OCI-LY3 (cell line): ENCODE data around the gene CDK11A.

Experiments used
- H2AFZ ChIP-seq: fragments of 200-600, 300-600 bp; shearing (Covaris generic); 2 replicates; pipeline ENCODE4 v1.6.0; 2014; ENCODE audit warnings: antibody characterized with exemption, low read depth, low read length
- H3K27ac ChIP-seq: fragments of 200-600, 300-600 bp; sonication (generic); 2 replicates; pipeline ENCODE4 v1.5.1; 2014; ENCODE audit warnings: mild to moderate bottlenecking, low read length, moderate library complexity, mixed read lengths
- H3K27me3 ChIP-seq: fragments of 200-600, 300-600 bp; sonication (generic); 2 replicates; pipeline ENCODE4 v1.6.1; 2014; ENCODE audit warnings: low read depth, low read length, mixed read lengths
- H3K36me3 ChIP-seq: fragments of 200-600, 300-600 bp; sonication (generic); replicated peaks from 2 replicates; pipeline ENCODE3; 2014; ENCODE audit warnings: low read depth, low read length, mixed read lengths
- H3K4me1 ChIP-seq: fragments of 300-600, 200-600 bp; sonication (generic); 2 replicates; pipeline ENCODE4 v1.6.1; 2014; ENCODE audit warnings: low read length, mixed read lengths
- H3K4me2 ChIP-seq: fragments of 200-600, 300-600 bp; sonication (generic); 2 replicates; pipeline ENCODE4 v1.6.1; 2014; ENCODE audit warnings: low read length, mixed read lengths
- H3K4me3 ChIP-seq: fragments of 300-600, 200-600 bp; sonication (generic); 2 replicates; pipeline ENCODE4 v1.5.1; 2014; ENCODE audit warnings: antibody characterized with exemption, mild to moderate bottlenecking, low read length, moderate library complexity
- H3K79me2 ChIP-seq: fragments of 300-600, 200-600 bp; shearing (Covaris generic); 2 replicates; pipeline ENCODE4 v1.6.1; 2014; ENCODE audit warnings: mild to moderate bottlenecking, low read length, mixed read lengths
- H3K9ac ChIP-seq: fragments of 300-600, 200-600 bp; shearing (Covaris generic); 2 replicates; pipeline ENCODE4 v1.6.0; 2014; ENCODE audit warnings: mild to moderate bottlenecking, low read length, moderate library complexity
- H3K9me3 ChIP-seq: fragments of 200-600, 300-600 bp; shearing (Covaris generic); 2 replicates; pipeline ENCODE4 v1.6.1; 2014; ENCODE audit warnings: low read length, mixed read lengths; ENCODE audit not compliant: insufficient read depth
- H4K20me1 ChIP-seq: fragments of 200-600, 300-600 bp; sonication (generic); 2 replicates; pipeline ENCODE4 v1.6.1; 2016; ENCODE audit warnings: low read length, mixed read lengths; ENCODE audit not compliant: insufficient read depth
- EZH2phosphoT487 ChIP-seq: fragments of 200-600 bp; shearing (Covaris generic); IDR thresholded peaks from 2 replicates; pipeline ENCODE4 v1.6.1; 2018; ENCODE audit warnings: antibody characterized with exemption, mixed run types, low read depth
- TF ChIP-seq, protein P1 (sequence below): fragments of 200-600, 300-600 bp; sonication (generic); IDR thresholded peaks from 2 replicates; pipeline ENCODE4 v1.5.1; 2014; ENCODE audit warnings: antibody characterized with exemption, low read length, low read depth

CDK11A gene

DNA sequence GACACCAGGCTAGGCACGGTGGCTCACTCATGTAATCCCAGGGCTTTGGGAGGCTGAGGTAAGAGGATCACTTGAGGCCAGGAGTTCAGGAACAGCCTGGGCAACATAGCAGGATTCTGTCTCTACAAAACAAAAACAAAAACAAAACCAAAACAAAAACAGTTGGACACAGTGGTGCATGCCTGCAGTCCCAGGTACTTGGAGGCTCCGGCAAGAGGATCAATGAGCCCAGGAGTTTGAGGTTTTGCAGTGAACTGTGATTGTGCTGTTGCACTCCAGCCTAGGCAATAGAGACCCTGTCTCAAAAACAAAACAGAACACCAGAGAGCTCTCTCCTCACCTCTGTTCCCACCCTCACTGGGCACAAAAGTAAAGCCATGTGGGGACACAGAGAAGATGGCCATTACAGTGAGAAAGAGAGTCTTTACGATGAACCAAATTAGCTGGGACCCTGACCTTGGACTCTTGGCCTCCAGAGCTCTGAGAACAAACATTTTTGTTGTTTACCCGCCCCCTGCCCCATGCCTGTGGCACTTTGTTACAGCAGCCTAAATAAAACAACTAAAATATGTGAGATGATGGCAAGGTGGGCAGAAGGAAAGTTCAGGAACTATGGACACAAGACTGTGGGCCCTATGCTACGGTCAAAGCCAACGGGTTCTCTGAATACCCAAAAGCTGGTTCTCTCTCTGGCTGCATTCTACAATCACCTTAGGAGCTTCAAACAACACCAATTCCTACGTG is 44.3 kb upstream of the CDK11A start:
- Histone ChIP-seq H4K20me1 (peaks cover 21% of the 10 kb centered on the region), H2AFZ (no peak overlapping the region), H3K9me3 (peaks cover 4% of the 10 kb centered on the region; the same call in 1 of the 2 replicates), H3K4me2 (no peak overlapping the region), H3K27ac (no peak overlapping the region), H3K36me3 (peaks cover 44% of the 10 kb centered on the region), H3K4me1 (no peaks in the 10 kb centered on the region), H3K9ac (no peak overlapping the region), H3K4me3 (no peak overlapping the region), H3K79me2 (peaks cover 99% of the 10 kb centered on the region), H3K27me3 (no peaks in the 10 kb centered on the region)
- TF ChIP-seq, protein P1, sequence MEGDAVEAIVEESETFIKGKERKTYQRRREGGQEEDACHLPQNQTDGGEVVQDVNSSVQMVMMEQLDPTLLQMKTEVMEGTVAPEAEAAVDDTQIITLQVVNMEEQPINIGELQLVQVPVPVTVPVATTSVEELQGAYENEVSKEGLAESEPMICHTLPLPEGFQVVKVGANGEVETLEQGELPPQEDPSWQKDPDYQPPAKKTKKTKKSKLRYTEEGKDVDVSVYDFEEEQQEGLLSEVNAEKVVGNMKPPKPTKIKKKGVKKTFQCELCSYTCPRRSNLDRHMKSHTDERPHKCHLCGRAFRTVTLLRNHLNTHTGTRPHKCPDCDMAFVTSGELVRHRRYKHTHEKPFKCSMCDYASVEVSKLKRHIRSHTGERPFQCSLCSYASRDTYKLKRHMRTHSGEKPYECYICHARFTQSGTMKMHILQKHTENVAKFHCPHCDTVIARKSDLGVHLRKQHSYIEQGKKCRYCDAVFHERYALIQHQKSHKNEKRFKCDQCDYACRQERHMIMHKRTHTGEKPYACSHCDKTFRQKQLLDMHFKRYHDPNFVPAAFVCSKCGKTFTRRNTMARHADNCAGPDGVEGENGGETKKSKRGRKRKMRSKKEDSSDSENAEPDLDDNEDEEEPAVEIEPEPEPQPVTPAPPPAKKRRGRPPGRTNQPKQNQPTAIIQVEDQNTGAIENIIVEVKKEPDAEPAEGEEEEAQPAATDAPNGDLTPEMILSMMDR, result no peak
- no peak for TF ChIP-seq EZH2phosphoT487

DNA sequence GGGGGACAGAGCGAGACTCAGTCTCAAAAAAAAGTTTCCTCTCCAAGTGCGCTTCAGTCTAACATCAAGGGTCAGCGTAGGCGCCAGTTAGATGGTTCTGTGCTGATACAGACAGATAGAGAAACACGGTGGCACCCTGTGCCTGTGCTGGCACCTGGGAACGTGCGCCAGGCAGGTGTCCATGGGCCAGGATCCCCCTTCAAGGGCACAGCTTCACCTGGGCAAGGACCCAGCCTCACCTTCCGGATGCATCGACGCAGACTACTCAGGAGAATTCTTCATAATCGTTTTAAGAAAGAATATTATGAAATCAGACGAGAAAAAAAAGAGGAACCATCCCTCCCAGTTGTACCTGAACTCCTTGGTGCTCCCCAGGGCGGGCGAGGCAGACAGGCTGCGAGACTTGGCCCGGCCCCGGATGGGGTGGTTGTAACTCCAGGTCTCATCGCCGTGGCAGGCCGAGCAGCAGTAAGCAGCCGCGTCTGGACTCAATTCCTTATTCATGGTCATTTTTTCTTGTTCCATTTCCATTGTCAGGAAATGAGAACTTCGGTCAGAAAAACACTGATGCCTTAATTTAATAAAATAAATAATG is 40.8 kb upstream of the CDK11A start:
- no peaks in the 10 kb centered on the region for H3K4me1 ChIP-seq
- no peak overlapping the region for H3K4me3 ChIP-seq
- H3K79me2 ChIP-seq, result peaks cover 95% of the 10 kb centered on the region
- H3K36me3 ChIP-seq, result peaks cover 42% of the 10 kb centered on the region
- no peak overlapping the region for H3K27ac ChIP-seq
- H3K27me3 ChIP-seq, result no peaks in the 10 kb centered on the region
- no peaks in the 10 kb centered on the region for H3K9me3 ChIP-seq
- H3K4me2 ChIP-seq, result no peak overlapping the region
- TF ChIP-seq, protein P1, result no peak
- TF ChIP-seq EZH2phosphoT487, result no peak
- H2AFZ ChIP-seq, result no peak overlapping the region
- H3K9ac ChIP-seq, result no peak overlapping the region
- H4K20me1 ChIP-seq, result peaks cover 22% of the 10 kb centered on the region

DNA sequence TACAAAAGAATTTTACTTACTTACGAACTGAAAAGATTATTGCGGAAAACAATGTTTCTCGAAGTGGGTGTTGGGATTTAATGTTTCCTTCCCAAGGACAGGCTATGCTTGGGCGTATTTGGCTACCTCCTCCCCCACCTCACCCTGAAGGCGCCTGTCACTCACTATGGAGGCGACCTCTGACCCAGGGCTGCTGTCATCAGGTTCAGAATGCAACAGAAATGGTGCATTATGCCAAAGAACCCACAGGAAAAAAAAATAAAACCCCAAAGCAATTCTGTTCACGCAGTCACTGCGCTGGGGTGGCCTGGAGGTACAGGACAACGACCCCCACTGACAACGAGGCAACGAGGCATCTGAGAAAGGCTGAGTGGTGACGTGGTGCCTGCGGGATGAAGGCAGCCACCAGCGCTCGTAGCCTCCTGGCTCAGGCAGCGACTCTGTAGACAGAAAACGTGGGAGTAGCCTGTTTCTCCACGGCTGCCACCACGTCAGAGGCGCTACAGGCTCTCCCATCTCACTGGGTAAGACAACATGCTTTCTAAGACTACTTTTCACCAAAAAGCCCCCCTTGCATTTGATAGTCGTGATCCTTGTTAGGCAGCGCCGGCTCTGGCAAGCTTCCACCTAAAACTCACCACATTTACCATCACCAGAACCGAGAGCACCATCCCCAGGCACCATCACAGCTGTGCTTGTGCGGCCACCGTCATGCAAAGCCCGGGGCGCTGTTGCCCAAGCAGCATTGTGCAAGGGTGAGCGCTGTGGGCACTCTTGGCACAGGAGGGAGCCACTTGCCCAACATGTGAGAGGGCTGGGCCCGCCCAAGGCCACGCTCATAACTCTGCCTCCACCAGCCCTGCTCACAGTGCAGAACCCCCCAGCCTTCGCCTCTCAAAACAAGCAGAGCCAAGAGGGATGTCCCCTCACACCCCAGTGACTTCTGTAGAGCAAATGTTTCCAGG is 39.8 kb upstream of the CDK11A start:
- H3K27me3 ChIP-seq, result no peaks in the 10 kb centered on the region
- H3K27ac ChIP-seq, result no peak overlapping the region
- H3K4me3 ChIP-seq, result no peak overlapping the region
- peaks cover 18% of the 10 kb centered on the region for H4K20me1 ChIP-seq
- no peak overlapping the region for H3K4me2 ChIP-seq
- no peaks in the 10 kb centered on the region for H3K4me1 ChIP-seq
- H3K36me3 ChIP-seq, result peaks cover 44% of the 10 kb centered on the region
- H3K79me2 ChIP-seq, result peaks cover 95% of the 10 kb centered on the region
- no peak overlapping the region for H2AFZ ChIP-seq
- TF ChIP-seq, protein P1, result 0 out of 2 replicates have a peak, but pooled peaks have one; percentile 7
- TF ChIP-seq EZH2phosphoT487, result no peak
- no peaks in the 10 kb centered on the region for H3K9me3 ChIP-seq
- no peak overlapping the region for H3K9ac ChIP-seq
